AG09309 (cell line): ENCODE measurements around the gene CCDC187.

Experiments
- DNase-seq: peaks from one replicate; pipeline ENCODE4 v3.0.0-alpha.2; 2010; ENCODE audit warnings: low read depth
- H3K4me3 ChIP-seq: 2 replicates; pipeline ENCODE4 v1.5.1; 2011; ENCODE audit warnings: mild to moderate bottlenecking, low read depth, low read length, moderate library complexity; ENCODE audit not compliant: control insufficient read depth
- TF ChIP-seq, protein P1 (sequence below): IDR thresholded peaks from 2 replicates; pipeline ENCODE4 v1.5.1; 2011; ENCODE audit warnings: mild to moderate bottlenecking, low read depth, low read length, inconsistent platforms; ENCODE audit not compliant: insufficient read depth, control insufficient read depth; ENCODE audit errors: missing control alignments

CCDC187 gene

GRCh38 chr9:136246849-136247550 is 56.9 kb downstream of the CCDC187 start:
- H3K4me3 ChIP-seq = no peak overlapping the region
- TF ChIP-seq, protein P1, sequence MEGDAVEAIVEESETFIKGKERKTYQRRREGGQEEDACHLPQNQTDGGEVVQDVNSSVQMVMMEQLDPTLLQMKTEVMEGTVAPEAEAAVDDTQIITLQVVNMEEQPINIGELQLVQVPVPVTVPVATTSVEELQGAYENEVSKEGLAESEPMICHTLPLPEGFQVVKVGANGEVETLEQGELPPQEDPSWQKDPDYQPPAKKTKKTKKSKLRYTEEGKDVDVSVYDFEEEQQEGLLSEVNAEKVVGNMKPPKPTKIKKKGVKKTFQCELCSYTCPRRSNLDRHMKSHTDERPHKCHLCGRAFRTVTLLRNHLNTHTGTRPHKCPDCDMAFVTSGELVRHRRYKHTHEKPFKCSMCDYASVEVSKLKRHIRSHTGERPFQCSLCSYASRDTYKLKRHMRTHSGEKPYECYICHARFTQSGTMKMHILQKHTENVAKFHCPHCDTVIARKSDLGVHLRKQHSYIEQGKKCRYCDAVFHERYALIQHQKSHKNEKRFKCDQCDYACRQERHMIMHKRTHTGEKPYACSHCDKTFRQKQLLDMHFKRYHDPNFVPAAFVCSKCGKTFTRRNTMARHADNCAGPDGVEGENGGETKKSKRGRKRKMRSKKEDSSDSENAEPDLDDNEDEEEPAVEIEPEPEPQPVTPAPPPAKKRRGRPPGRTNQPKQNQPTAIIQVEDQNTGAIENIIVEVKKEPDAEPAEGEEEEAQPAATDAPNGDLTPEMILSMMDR = no peak
- DNase-seq = no peak

GRCh38 chr9:136245219-136246150 is 58.4 kb downstream of the CCDC187 start, which contains the start of gene QSOX2:
TSS of gene QSOX2 (minus strand) at chr9:136245812. CDS start at chr9:136245803, 9 bp downstream.
- peak within 1 kb of the TSS; percentile 55 for H3K4me3 ChIP-seq
- DNase-seq = no peak
- TF ChIP-seq, protein P1 = no peak

DNA sequence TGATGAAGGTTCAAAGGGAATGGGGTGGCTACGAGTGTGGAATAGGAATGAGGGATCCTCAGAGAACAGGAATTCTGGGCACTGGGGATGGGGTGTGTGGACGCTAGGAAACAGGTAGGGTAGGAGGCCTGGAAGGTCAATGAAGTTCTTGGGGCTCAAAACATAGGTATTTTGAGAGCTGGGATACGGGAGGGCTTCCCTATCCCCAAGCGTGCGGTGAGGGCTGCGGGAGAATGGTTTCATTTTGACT is 59.0 kb downstream of the CCDC187 start:
- TF ChIP-seq, protein P1 = no peak
- peak overlapping the region; percentile 55 for H3K4me3 ChIP-seq
- DNase-seq = no peak

DNA sequence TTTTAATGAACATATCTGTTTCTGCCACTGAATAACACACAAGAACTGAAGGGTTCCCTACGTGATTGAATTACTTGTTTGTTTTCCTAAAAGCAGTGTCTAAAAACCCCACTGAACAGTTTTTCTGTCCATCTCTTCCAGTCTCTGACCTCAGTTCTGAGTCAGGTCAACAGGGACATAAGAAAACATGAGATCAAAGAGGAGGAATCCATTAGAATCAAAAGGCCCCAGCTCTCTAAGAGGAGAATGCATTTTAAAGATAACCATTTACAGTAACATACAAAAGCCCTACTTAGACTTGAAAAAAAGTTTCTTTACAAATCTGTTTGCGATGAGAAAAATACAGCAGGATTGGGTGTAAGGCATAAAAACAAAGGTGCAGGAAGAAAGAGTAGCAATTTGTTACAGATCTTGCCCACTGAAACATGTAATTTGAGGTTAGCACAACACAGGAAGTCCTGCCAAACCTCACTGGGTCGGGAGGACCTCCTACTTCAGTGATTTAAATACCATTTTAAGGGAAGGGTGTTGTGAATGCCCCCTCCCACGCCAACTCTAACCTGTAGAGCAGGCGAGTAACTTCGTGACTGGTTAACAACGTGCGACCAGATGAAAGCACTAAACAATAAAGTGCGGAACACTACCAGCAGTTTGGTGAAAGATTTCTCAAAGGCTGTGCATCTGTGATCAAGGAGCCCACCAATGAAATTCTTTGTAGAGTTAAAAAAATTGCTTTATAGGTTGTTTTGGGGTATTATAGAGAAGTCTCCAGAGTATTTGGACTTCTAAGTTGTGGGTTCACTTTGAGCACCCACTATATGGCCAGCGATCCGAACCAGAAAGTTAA is 59.5 kb downstream of the CCDC187 start:
- no peak for DNase-seq
- TF ChIP-seq, protein P1 = no peak
- H3K4me3 ChIP-seq = peak overlapping the region; percentile 55

- H3K4me3 ChIP-seq = no peak overlapping the region
- TF ChIP-seq, protein P1 = no peak
- no peak for DNase-seq
These were observed 60.3 kb downstream of the CCDC187 start for GRCh38 chr9:136243631-136244030.

GRCh38 chr9:136242918-136243525 is 60.9 kb downstream of the CCDC187 start:
- DNase-seq = no peak
- H3K4me3 ChIP-seq = no peak overlapping the region
- TF ChIP-seq, protein P1 = no peak
